Measurements from ENCODE around the gene NPM1. TPM values are rescaled to one million over a fixed set of nuclear protein-coding genes. Genes with fewer than 3 reads are reported as not detected.

The NPM1 gene
- total RNA-seq, 2 donors from 2014 or later, result 1,349 to 2,333 TPM

DNA sequence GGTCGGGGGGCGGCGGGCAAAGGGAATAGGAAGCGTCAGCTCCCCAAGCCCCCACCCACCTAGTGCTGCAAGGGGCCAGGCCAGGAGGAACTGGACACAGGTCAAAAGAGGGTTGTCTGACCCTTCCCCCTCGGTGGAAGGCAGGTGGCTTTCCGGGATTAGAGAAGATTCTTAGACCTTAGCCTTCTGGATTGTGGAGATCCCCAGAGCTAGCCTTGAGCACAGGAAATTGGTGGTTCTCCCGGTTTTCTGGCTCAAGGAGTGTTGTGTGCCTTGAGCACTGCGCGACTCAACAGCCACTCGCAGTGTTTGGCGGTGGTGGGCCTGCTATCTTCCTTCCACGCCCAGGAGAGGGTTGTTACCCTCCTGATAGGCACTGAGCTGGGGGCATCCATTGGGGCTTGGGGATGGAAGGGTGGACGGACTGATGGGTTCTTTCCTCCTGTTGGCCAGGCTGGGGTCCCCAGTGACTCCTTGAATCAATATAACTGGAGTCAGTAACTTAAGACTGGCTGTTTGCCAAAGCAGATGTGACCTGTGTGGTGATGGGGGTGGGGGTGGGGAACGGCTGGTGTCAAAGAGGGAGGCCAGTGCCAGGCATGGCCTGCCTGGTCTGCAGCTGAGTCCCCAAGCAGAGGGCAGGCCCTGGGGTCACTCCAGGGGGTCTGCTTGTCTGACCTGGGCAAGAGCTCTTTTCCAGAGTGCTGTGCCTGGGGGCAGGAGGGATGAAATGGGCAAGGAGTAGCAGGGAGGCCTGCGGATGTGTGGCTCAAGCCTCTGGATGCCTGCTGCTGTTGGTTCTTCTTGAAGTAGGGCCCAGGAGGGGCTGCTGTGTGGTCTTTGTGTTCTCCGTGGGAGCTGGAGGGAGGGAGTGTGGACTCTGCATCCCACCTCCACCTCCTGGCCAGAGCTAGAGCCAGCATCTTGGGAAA lies 33.9 kb downstream of the NPM1 start:
- ATAC-seq, result no peak
- peaks cover 0 to 11% of the 10 kb centered on the region in 2 donors for H3K4me1 Mint-ChIP-seq (ENCODE audit: low read depth in 2 of 2)
- H3K27me3 Mint-ChIP-seq, result peaks cover 0 to 12% of the 10 kb centered on the region in 2 donors
- H3K4me3 Mint-ChIP-seq, result no peak overlapping the region
- no peaks in the 10 kb centered on the region for H3K9me3 Mint-ChIP-seq
- DNase-seq (ENCODE audit: low spot score), result no peak
- no peaks in the 10 kb centered on the region for H3K36me3 Mint-ChIP-seq
- no peak overlapping the region for H3K27ac Mint-ChIP-seq

DNA sequence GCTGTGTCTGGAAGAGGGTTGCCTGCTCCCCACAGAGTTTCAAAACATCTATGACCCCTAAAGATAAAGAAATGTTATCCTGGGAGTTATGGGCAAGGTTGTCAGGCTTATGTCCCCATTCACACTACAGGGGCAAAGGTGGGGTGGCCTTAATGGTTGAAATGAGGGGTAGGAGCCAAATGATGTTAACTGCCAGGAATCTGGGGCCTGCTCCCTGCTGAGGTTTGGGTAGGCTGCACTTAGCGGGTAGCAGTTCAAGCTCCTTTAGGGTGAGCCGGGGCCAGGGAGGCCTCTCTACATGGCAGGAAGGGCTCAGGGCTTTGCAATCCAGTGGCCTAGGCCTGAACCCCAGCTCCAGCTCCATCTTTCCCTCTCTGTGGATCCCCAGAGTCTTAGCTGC lies 34.8 kb downstream of the NPM1 start:
- H3K4me1 Mint-ChIP-seq (ENCODE audit: low read depth in 2 of 2), result peaks cover 0 to 11% of the 10 kb centered on the region in 2 donors
- no peak overlapping the region for H3K27ac Mint-ChIP-seq
- H3K4me3 Mint-ChIP-seq, result no peak overlapping the region
- no peak for ATAC-seq
- no peaks in the 10 kb centered on the region for H3K36me3 Mint-ChIP-seq
- H3K9me3 Mint-ChIP-seq, result no peaks in the 10 kb centered on the region
- no peak for DNase-seq (ENCODE audit: low spot score)
- peaks cover 0 to 12% of the 10 kb centered on the region in 2 donors for H3K27me3 Mint-ChIP-seq

GRCh38 chr5:171422902-171423663 lies 35.4 kb downstream of the NPM1 start:
- H3K4me1 Mint-ChIP-seq (ENCODE audit: low read depth in 2 of 2), result peaks cover 0 to 11% of the 10 kb centered on the region in 2 donors
- H3K4me3 Mint-ChIP-seq, result no peak overlapping the region
- no peak overlapping the region for H3K27ac Mint-ChIP-seq
- H3K27me3 Mint-ChIP-seq, result peaks cover 0 to 12% of the 10 kb centered on the region in 2 donors
- H3K36me3 Mint-ChIP-seq, result no peaks in the 10 kb centered on the region
- no peak for DNase-seq (ENCODE audit: low spot score)
- H3K9me3 Mint-ChIP-seq, result no peaks in the 10 kb centered on the region
- no peak for ATAC-seq

DNA sequence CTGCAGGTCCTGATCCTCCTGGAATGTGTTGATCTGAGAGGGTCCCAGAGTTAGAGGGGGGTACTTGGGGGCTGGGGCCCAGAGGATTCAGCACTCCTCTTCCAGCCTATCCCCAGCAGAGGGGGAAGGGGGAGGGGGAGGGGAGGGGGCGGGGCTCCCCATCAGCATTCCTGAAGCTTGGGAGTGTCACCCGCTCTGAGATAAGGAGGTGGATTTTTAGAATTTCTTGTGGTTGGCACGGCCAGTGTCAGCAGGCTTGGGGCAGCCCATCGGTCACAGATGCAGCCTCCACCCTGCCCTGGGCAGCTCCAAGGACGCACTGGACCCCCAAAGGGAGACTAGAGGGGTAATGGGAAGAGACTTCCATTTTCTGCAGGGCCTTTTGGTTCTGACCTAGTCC lies 37.1 kb downstream of the NPM1 start:
- Mint-ChIP-seq H3K4me1 (ENCODE audit: low read depth in 2 of 2) (peaks cover 0 to 6% of the 10 kb centered on the region in 2 donors), H3K27me3 (peaks cover 0 to 10% of the 10 kb centered on the region in 2 donors), H3K4me3 (no peak overlapping the region), H3K9me3 (no peaks in the 10 kb centered on the region), H3K36me3 (no peaks in the 10 kb centered on the region), H3K27ac (no peak overlapping the region)
- ATAC-seq, result no peak
- DNase-seq (ENCODE audit: low spot score), result no peak

DNA sequence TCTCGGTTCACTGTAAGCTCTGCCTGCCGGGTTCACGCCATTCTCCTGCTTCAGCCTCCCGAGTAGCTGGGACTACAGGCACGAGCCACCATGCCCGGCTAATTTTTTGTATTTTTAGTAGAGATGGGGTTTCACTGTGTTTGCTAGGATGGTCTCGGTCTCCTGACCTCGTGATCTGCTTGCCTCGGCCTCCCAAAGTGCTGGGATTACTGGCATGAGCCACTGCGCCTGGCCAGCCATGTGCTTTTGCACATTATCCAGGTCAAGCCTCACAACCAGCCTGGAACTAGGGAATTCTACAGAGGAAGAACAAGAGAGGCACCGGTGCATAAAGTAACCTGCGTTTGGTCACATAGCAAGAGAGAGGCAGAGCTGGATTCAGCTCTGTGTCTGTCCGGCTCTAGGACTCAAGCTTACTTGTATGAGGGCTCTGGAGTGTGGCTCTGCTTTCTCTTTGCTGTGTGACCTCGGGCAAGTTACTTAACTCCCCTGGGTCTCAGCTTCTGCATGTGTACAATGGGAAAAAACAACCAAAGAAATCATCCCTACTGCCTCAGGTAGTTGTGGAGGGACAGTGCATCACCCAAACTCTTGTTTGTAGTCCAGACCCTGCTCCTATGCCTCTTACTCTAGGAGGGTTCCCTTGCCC lies 38.1 kb downstream of the NPM1 start:
- no peak for DNase-seq (ENCODE audit: low spot score)
- Mint-ChIP-seq H3K4me1 (ENCODE audit: low read depth in 2 of 2) (peaks cover 0 to 3% of the 10 kb centered on the region in 2 donors), H3K27me3 (peaks cover 0 to 6% of the 10 kb centered on the region in 2 donors), H3K4me3 (no peak overlapping the region), H3K9me3 (no peaks in the 10 kb centered on the region), H3K36me3 (no peaks in the 10 kb centered on the region), H3K27ac (no peak overlapping the region)
- ATAC-seq, result no peak

GRCh38 chr5:171426266-171426665 lies 38.6 kb downstream of the NPM1 start:
- H3K4me1 Mint-ChIP-seq (ENCODE audit: low read depth in 2 of 2), result no peaks in the 10 kb centered on the region
- H3K27ac Mint-ChIP-seq, result no peak overlapping the region
- no peak for DNase-seq (ENCODE audit: low spot score)
- ATAC-seq, result no peak
- peaks cover 0 to under 1% of the 10 kb centered on the region in 2 donors for H3K27me3 Mint-ChIP-seq
- H3K36me3 Mint-ChIP-seq, result no peaks in the 10 kb centered on the region
- H3K4me3 Mint-ChIP-seq, result no peak overlapping the region
- no peaks in the 10 kb centered on the region for H3K9me3 Mint-ChIP-seq

DNA sequence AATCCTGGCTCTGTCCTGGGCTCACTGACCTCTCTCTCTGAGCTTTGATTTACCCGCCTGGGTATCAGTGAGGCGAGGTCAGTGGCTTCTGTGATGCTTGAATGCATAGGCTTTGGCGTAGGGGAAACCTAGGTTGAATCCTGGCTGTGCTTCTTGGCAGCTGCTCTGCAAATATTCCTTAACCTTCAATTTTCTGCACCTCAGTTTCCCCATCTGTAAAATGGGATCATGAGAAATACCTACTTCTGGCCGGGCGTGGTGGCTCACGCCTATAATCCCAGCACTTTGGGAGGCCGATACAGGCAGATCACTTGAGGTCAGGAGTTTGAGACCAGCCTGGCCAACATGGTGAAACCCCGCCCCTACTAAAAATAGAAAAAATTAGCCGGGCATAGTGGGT lies 39.0 kb downstream of the NPM1 start:
- Mint-ChIP-seq H3K4me1 (ENCODE audit: low read depth in 2 of 2) (no peaks in the 10 kb centered on the region), H3K27ac (no peak overlapping the region), H3K36me3 (no peaks in the 10 kb centered on the region), H3K9me3 (no peaks in the 10 kb centered on the region), H3K27me3 (no peaks in the 10 kb centered on the region), H3K4me3 (no peak overlapping the region)
- DNase-seq (ENCODE audit: low spot score) (no peak), ATAC-seq (no peak)

GRCh38 chr5:171427318-171428167 lies 39.9 kb downstream of the NPM1 start:
- Mint-ChIP-seq H3K9me3 (no peaks in the 10 kb centered on the region), H3K27me3 (no peaks in the 10 kb centered on the region), H3K27ac (no peak overlapping the region), H3K4me1 (ENCODE audit: low read depth in 2 of 2) (no peaks in the 10 kb centered on the region), H3K36me3 (no peaks in the 10 kb centered on the region), H3K4me3 (no peak overlapping the region)
- DNase-seq (ENCODE audit: low spot score), result no peak
- ATAC-seq, result no peak

DNA sequence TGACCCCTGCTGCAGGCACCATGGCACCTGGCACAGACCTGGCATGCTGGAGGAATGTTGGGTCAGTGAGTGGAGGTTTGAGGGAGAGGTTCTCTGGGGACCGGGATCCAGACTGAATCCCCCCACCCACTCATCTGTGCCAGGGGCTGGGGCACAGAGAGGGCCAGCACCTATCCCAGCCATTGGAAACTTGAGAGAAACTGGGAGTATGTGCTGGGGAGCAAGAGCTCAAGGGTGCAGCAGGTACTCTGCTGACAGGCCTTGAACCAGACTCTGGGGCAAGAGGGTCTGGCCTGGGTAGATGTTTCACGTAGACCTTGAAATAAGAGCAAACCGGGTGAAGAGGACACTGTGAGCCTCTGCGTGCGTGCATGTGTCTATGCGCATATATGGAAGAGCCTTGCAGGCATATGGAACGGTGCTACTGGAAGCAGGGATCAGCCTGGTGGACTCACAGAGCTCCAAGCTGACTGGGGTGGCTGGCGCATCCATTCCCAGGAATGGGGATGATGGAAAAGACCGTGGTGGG lies 40.6 kb downstream of the NPM1 start:
- Mint-ChIP-seq H3K36me3 (no peaks in the 10 kb centered on the region), H3K27me3 (no peaks in the 10 kb centered on the region), H3K4me1 (ENCODE audit: low read depth in 2 of 2) (no peaks in the 10 kb centered on the region), H3K27ac (no peak overlapping the region), H3K4me3 (no peak overlapping the region), H3K9me3 (no peaks in the 10 kb centered on the region)
- ATAC-seq (no peak), DNase-seq (ENCODE audit: low spot score) (no peak)

- Mint-ChIP-seq H3K9me3 (no peaks in the 10 kb centered on the region), H3K4me3 (no peak overlapping the region), H3K27me3 (no peaks in the 10 kb centered on the region), H3K36me3 (no peaks in the 10 kb centered on the region), H3K27ac (no peak overlapping the region), H3K4me1 (ENCODE audit: low read depth in 2 of 2) (no peaks in the 10 kb centered on the region)
- no peak for ATAC-seq
- DNase-seq (ENCODE audit: low spot score), result no peak
Observed at GRCh38 chr5:171428809-171429542, 41.3 kb downstream of the NPM1 start.

DNA sequence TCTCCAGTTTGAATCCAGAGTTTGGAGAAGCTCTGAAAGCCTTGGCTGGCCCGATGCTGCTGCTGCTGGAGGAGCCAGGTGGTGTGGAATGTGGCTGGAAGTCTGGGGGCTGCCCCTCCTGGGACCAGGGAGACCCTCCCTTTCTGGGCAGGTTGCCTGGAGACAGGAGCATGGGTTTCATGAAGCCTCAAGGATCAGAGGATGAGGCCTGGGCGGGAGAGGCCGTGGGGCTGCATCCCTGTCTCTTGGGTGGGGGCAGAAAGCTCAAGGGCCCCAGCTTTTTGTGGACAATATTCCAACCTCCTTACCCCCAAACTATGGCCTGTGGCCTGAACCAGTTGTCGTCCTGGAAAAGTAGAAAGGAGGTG lies 41.9 kb downstream of the NPM1 start:
- Mint-ChIP-seq H3K9me3 (no peaks in the 10 kb centered on the region), H3K4me1 (ENCODE audit: low read depth in 2 of 2) (no peaks in the 10 kb centered on the region), H3K27me3 (no peaks in the 10 kb centered on the region), H3K4me3 (no peak overlapping the region), H3K27ac (no peak overlapping the region), H3K36me3 (no peaks in the 10 kb centered on the region)
- ATAC-seq (no peak), DNase-seq (ENCODE audit: low spot score) (no peak)

GRCh38 chr5:171431251-171431777 lies 43.7 kb downstream of the NPM1 start:
- Mint-ChIP-seq H3K9me3 (no peaks in the 10 kb centered on the region), H3K27me3 (no peaks in the 10 kb centered on the region), H3K4me3 (no peak overlapping the region), H3K27ac (no peak overlapping the region), H3K36me3 (no peaks in the 10 kb centered on the region), H3K4me1 (ENCODE audit: low read depth in 2 of 2) (no peaks in the 10 kb centered on the region)
- DNase-seq (ENCODE audit: low spot score) (peak; percentile 46), ATAC-seq (no peak)

Measured in natural killer cell treated with Interleukin-12 subunit alpha and Interleukin-12 subunit beta and Interleukin-15 and Interleukin-18, amount 100 ng/mL, for 72 hours (primary cell).